ENCODE data around the gene UXS1.
A peak's percentile ranks its signal among the peaks of the same experiment; 100 is the strongest.
"Not testable (repeated sequence)": the region's sequence is repeated elsewhere in the genome, so short reads cannot be mapped to it uniquely, and the experiment has no call there.

UXS1 gene

DNA sequence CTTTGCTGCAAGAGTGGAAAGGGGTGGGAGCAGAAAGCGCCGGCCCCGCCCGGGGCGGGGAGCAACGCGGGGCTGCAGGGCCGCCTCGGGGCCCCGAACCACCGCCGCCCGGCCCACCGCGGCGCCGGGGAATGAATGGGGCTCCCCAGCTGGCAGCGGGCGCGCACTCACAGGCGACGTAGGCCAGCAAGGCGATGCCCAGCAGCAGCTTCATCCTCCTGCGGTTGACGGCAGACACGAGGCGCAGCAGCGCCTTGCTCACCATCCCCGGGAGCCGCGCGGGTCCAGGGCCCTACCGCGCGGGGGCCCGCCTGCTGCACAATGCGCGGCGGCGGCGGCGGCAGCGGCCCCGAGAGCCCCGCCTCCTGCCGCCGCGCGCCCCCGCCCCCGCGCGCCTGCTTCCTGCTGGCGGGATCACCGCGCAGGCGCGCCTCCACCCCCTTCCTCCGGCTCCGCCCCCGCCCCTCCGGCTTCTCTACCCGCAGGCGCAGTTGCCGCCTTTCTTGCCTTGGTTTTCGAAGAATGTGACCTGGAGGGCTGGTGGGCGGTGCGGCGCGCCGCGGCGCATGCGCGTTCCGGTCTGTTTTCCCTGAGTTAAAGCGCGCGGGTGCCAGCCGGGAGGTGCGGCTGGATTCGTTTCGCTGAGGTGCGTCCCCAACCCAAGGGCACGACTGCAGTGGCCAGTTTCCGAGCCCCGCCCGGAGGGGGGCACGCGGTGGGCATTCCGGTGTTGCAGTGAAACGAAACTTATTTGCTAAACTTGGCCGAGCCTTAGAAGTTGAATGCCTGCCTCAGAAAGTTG is at the start of gene UXS1:
UXS1 (minus strand) TSS at position 325 of the 802 bp plus-strand sequence; CDS start at position 265, 60 bp downstream.
- Histone ChIP-seq H3K9ac (ENCODE audit: low read length) (peak within 1 kb of the TSS; percentile 77), H3K4me3 (ENCODE audit: low read length) (peak within 1 kb of the TSS; percentile 65), H3K36me3 (ENCODE audit: control insufficient read depth, insufficient read depth, low read length) (no peaks in the 10 kb centered on the region), H3K9me3 (ENCODE audit: control insufficient read depth, low read length) (no peaks in the 10 kb centered on the region), H3K4me1 (ENCODE audit: control insufficient read depth, insufficient read depth, low read length) (peaks cover 9% of the 10 kb centered on the region), H3K27me3 (ENCODE audit: control insufficient read depth, insufficient read depth, low read length) (no peaks in the 10 kb centered on the region)

DNA sequence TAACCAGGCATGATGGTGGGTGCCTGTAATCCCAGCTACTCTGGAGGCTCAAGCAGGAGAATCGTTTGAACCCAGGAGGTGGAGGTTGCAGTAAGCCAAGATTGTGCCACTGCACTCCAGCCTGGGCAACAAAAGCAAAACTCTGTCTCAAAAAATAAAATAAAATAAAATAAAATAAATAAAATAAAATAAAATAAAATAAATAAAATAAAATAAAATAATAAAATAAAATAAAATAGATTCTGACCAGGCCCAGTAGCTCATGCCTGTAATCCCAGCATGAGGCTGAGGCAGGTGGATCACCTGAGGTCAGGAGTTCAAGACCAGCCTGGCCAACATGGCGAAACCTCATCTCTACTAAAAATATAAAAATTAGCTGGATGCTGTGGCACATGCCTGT is 45.4 kb upstream of the UXS1 start:
- H3K36me3 ChIP-seq (ENCODE audit: control insufficient read depth, insufficient read depth, low read length); H3K9ac ChIP-seq (ENCODE audit: low read length); H3K27me3 ChIP-seq (ENCODE audit: control insufficient read depth, insufficient read depth, low read length); H3K4me1 ChIP-seq (ENCODE audit: control insufficient read depth, insufficient read depth, low read length); H3K4me3 ChIP-seq (ENCODE audit: low read length); H3K9me3 ChIP-seq (ENCODE audit: control insufficient read depth, low read length): not testable (repeated sequence)

DNA sequence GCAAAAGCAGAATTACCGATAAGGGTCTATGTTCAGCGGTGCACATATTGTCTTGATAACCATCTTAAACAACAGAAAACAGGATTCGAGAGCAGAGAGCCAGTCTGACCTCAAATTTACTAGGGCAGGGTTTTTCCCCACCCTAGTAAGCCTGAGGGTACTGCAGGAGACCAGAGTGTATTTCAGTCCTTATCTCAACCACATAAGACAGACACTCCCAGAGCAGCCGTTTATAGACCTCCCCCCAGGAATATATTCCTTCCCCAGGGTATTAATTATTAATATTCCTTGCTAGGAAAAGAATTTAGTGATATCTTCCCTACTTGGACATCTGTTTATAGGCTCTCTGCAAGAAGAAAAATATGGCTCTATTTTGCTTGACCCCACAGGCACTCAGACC is 41.3 kb upstream of the UXS1 start:
- not testable (repeated sequence) for H3K27me3 ChIP-seq (ENCODE audit: control insufficient read depth, insufficient read depth, low read length); H3K36me3 ChIP-seq (ENCODE audit: control insufficient read depth, insufficient read depth, low read length); H3K9ac ChIP-seq (ENCODE audit: low read length); H3K9me3 ChIP-seq (ENCODE audit: control insufficient read depth, low read length); H3K4me3 ChIP-seq (ENCODE audit: low read length); H3K4me1 ChIP-seq (ENCODE audit: control insufficient read depth, insufficient read depth, low read length)

DNA sequence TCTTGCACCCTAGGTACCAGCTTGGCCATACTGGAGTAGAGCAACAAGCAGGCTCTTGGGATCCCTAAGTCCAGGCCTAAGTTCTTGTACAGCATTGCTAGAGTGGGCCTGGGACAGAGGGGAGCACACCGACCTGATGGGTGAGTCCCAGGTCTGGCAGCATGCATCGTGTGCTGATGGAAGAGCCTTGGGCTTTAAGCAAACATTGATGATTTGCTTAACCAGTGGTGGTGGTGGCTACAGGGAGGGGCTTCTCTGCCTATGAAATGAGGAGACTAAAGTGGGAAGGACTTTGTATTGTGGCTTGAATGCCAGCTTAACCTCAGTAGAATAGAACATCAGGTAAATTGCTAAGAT is 39.2 kb upstream of the UXS1 start:
- Histone ChIP-seq H3K27me3 (ENCODE audit: control insufficient read depth, insufficient read depth, low read length) (no peaks in the 10 kb centered on the region), H3K4me3 (ENCODE audit: low read length) (no peak overlapping the region), H3K9ac (ENCODE audit: low read length) (no peak overlapping the region), H3K9me3 (ENCODE audit: control insufficient read depth, low read length) (no peaks in the 10 kb centered on the region), H3K36me3 (ENCODE audit: control insufficient read depth, insufficient read depth, low read length) (no peaks in the 10 kb centered on the region), H3K4me1 (ENCODE audit: control insufficient read depth, insufficient read depth, low read length) (no peaks in the 10 kb centered on the region)

DNA sequence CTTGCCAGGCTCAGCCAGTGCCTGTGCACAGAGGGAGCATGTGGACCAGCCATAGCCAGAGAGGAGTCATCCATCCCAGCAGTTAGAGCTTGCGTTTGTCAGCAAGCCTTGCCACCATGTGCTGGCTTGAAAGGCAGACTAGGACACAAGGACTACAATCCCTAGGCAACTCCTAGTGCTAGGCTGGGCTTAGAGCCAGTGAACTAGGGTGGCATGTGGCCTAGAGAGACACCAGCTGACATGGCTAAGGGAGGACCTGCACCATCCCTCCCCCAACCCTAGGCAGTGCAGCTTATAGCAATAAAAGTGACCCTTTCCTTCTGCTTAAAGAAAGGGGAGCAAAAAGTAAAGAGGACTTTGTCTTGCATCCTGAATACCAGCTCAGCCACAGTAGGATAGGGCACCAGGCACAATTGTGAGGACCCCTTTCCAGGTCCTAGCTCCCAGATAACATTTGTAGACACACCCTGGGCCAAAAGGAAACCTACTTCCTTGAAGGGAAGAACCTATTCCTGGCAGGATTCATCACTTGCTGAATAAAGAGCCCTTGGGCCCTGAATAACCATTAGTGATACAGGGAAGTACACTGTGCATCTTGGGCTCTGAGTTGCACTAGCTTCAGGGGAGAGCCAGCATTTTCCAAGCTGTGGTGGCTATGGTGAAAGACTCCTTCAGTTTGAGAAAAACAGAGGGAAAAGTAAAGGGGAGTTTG is 38.7 kb upstream of the UXS1 start:
- no peaks in the 10 kb centered on the region for H3K36me3 ChIP-seq (ENCODE audit: control insufficient read depth, insufficient read depth, low read length)
- H3K4me3 ChIP-seq (ENCODE audit: low read length), result no peak overlapping the region
- no peaks in the 10 kb centered on the region for H3K4me1 ChIP-seq (ENCODE audit: control insufficient read depth, insufficient read depth, low read length)
- H3K9me3 ChIP-seq (ENCODE audit: control insufficient read depth, low read length), result no peaks in the 10 kb centered on the region
- no peaks in the 10 kb centered on the region for H3K27me3 ChIP-seq (ENCODE audit: control insufficient read depth, insufficient read depth, low read length)
- no peak overlapping the region for H3K9ac ChIP-seq (ENCODE audit: low read length)

DNA sequence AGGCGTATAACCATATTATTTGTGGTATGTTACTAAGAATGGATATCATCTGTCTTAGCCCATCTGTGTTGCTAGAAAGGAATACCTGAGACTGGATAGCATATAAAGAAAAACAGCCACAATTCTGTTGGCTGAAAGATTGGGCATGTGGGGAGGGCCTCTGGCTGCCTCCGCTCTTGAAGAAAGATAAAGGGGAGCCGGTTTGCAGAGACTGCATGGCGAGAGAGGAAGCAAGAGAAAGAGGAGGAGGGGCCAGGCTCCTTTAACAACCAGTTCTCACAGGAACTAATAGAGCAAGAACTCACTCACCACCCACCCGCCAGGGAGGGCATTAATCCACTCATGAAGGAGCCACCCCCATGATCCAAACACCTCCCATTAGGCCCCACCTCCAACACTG is 29.2 kb upstream of the UXS1 start:
- H3K36me3 ChIP-seq (ENCODE audit: control insufficient read depth, insufficient read depth, low read length), result no peaks in the 10 kb centered on the region
- no peak overlapping the region for H3K9ac ChIP-seq (ENCODE audit: low read length)
- H3K27me3 ChIP-seq (ENCODE audit: control insufficient read depth, insufficient read depth, low read length), result no peaks in the 10 kb centered on the region
- no peak overlapping the region for H3K4me3 ChIP-seq (ENCODE audit: low read length)
- H3K9me3 ChIP-seq (ENCODE audit: control insufficient read depth, low read length), result no peaks in the 10 kb centered on the region
- no peaks in the 10 kb centered on the region for H3K4me1 ChIP-seq (ENCODE audit: control insufficient read depth, insufficient read depth, low read length)

DNA sequence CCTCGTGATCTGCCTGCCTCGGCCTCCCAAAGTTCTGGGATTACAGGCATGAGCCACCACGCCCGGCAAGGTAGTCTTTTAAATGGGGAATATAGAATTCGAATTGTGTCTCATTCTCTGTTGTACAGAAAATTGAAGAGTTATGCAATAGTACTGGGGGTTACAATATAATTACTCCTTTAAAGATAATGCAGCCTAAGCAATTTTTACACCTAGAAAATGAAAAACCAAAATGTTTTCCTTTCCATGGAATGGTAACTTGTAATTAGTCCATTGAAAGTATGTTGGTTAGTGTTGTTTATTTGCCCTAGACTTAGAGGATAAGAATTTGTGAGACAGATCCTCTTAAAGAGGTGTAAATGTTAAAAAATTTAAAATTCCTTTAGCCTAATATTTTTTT is 28.0 kb upstream of the UXS1 start:
- not testable (repeated sequence) for H3K4me3 ChIP-seq (ENCODE audit: low read length); H3K9me3 ChIP-seq (ENCODE audit: control insufficient read depth, low read length); H3K36me3 ChIP-seq (ENCODE audit: control insufficient read depth, insufficient read depth, low read length); H3K4me1 ChIP-seq (ENCODE audit: control insufficient read depth, insufficient read depth, low read length); H3K27me3 ChIP-seq (ENCODE audit: control insufficient read depth, insufficient read depth, low read length); H3K9ac ChIP-seq (ENCODE audit: low read length)

DNA sequence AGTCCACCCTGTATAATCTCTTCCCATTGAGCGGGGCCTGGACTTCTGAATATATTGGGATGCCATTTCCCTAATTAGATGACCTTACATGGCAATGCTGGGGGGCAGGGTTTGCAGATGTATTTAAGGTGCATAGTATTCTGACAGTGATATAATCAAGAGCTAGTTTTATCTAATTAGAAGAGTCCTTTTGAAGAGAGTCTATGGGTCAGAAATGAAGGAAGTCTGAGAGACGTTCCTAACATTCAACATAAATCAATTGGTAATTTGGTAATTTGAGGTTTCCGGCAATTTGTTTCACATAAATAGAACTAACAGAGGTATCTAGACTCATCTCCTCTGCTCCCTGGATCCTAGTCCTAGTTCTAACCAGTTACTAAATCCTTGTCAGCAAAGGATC is 25.7 kb upstream of the UXS1 start:
- Histone ChIP-seq H3K9me3 (ENCODE audit: control insufficient read depth, low read length) (no peaks in the 10 kb centered on the region), H3K4me1 (ENCODE audit: control insufficient read depth, insufficient read depth, low read length) (no peaks in the 10 kb centered on the region), H3K9ac (ENCODE audit: low read length) (no peak overlapping the region), H3K27me3 (ENCODE audit: control insufficient read depth, insufficient read depth, low read length) (no peaks in the 10 kb centered on the region), H3K4me3 (ENCODE audit: low read length) (no peak overlapping the region), H3K36me3 (ENCODE audit: control insufficient read depth, insufficient read depth, low read length) (no peaks in the 10 kb centered on the region)

DNA sequence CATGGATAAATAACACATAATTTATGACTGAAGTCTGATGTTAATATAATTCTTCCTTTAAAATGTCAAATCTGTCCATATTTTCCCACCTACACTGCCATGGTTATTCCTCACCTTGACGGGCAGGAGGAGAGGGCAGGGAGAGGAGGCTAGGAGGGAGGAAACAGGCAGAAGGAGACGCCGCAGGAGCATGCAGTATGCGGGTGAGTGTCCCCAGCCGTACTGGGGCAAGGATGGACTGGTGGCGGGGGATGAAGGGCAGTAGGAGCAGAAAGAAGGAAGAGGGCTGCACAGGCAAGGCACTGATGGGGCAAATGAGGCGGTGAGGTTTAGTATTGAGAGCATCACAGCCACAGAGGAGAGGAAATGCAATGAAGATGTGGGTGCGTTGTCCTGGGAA is 25.1 kb upstream of the UXS1 start:
- H3K9ac ChIP-seq (ENCODE audit: low read length); H3K27me3 ChIP-seq (ENCODE audit: control insufficient read depth, insufficient read depth, low read length); H3K4me1 ChIP-seq (ENCODE audit: control insufficient read depth, insufficient read depth, low read length): not testable (repeated sequence)

DNA sequence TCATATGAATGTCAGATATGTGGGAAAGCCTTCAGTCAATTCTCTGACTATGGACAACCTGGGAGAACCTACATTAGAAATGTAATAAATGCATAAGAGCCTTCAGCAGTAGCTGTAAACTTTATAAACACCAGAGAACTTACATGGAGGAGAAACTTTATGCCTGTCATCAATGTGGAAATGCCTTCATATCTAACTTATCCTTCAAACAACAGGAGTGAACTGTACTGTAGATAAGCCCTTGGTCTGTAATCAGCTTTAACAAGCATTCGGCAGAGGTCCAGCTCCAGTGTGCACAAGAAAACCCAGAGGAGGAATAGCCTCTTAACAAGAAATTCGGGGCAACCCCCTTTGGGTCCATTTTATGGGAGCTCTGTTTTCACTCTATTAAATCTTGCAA is 14.8 kb upstream of the UXS1 start:
- H3K9me3 ChIP-seq (ENCODE audit: control insufficient read depth, low read length), result no peaks in the 10 kb centered on the region
- peaks cover 7% of the 10 kb centered on the region for H3K4me1 ChIP-seq (ENCODE audit: control insufficient read depth, insufficient read depth, low read length)
- H3K27me3 ChIP-seq (ENCODE audit: control insufficient read depth, insufficient read depth, low read length), result no peaks in the 10 kb centered on the region
- H3K9ac ChIP-seq (ENCODE audit: low read length), result no peak overlapping the region
- no peak overlapping the region for H3K4me3 ChIP-seq (ENCODE audit: low read length)
- H3K36me3 ChIP-seq (ENCODE audit: control insufficient read depth, insufficient read depth, low read length), result no peaks in the 10 kb centered on the region

More for the DNA sequence above, 25.1 kb upstream of the UXS1 start:
- H3K4me3 ChIP-seq (ENCODE audit: low read length); H3K9me3 ChIP-seq (ENCODE audit: control insufficient read depth, low read length); H3K36me3 ChIP-seq (ENCODE audit: control insufficient read depth, insufficient read depth, low read length): not testable (repeated sequence)

DNA sequence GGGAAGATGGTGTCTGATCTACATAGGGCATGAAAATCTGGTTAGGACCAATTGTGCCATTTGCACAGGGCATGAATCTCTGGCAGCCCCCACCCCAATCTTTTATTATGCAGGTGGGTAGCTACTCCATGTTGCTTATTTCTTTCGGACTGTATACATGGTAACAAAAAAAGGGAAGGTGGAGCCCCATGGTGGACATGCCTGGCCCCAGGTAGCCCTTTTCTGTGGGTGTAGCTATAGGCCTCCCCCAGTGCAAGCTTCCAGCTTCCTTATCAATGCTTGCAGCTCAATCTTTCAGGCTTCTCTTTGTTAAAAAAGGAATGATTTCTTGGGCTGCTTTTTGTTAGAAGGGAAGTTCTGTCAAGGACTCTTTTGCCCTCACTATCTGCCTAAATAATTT is 14.3 kb upstream of the UXS1 start:
- peaks cover 7% of the 10 kb centered on the region for H3K4me1 ChIP-seq (ENCODE audit: control insufficient read depth, insufficient read depth, low read length)
- no peaks in the 10 kb centered on the region for H3K9me3 ChIP-seq (ENCODE audit: control insufficient read depth, low read length)
- no peaks in the 10 kb centered on the region for H3K36me3 ChIP-seq (ENCODE audit: control insufficient read depth, insufficient read depth, low read length)
- no peaks in the 10 kb centered on the region for H3K27me3 ChIP-seq (ENCODE audit: control insufficient read depth, insufficient read depth, low read length)
- H3K4me3 ChIP-seq (ENCODE audit: low read length), result no peak overlapping the region
- no peak overlapping the region for H3K9ac ChIP-seq (ENCODE audit: low read length)

DNA sequence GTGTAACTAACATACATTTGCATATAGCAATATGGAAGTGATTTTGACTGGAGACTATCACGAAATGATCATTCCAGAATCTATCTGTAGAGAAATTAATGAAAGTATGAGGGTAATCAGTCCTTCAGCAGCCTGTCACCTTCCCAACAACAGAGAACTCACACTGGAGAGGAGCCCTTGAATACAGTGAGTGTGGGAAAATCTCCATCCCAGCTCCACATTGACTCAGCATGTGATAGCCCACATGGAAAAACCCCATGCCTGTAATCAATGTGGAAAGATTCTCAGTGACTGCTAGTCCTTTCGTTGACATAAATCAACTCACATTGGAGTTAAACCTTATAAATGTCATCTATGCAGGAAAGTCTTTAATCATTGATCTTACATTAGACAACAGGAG is 13.1 kb upstream of the UXS1 start:
- Histone ChIP-seq H3K36me3 (ENCODE audit: control insufficient read depth, insufficient read depth, low read length) (no peaks in the 10 kb centered on the region), H3K4me1 (ENCODE audit: control insufficient read depth, insufficient read depth, low read length) (peaks cover 7% of the 10 kb centered on the region), H3K9me3 (ENCODE audit: control insufficient read depth, low read length) (no peaks in the 10 kb centered on the region), H3K9ac (ENCODE audit: low read length) (no peak overlapping the region), H3K27me3 (ENCODE audit: control insufficient read depth, insufficient read depth, low read length) (no peaks in the 10 kb centered on the region), H3K4me3 (ENCODE audit: low read length) (no peak overlapping the region)

Measured in mucosa of stomach (tissue), 1 donor.